OCI-LY3 (cell line): ENCODE results near the gene MARF1.
A peak's percentile ranks its signal among the peaks of the same experiment; 100 is the strongest.
"Not testable (repeated sequence)": the region's sequence is repeated elsewhere in the genome, so short reads cannot be mapped to it uniquely, and the experiment has no call there.

Source experiments
- H2AFZ ChIP-seq: fragments of 200-600, 300-600 bp; shearing (Covaris generic); 2 replicates; pipeline ENCODE4 v1.6.0; 2014; ENCODE audit warnings: antibody characterized with exemption, low read depth, low read length
- H3K27ac ChIP-seq: fragments of 200-600, 300-600 bp; sonication (generic); 2 replicates; pipeline ENCODE4 v1.5.1; 2014; ENCODE audit warnings: mild to moderate bottlenecking, low read length, moderate library complexity, mixed read lengths
- H3K27me3 ChIP-seq: fragments of 200-600, 300-600 bp; sonication (generic); 2 replicates; pipeline ENCODE4 v1.6.1; 2014; ENCODE audit warnings: low read depth, low read length, mixed read lengths
- H3K36me3 ChIP-seq: fragments of 200-600, 300-600 bp; sonication (generic); replicated peaks from 2 replicates; pipeline ENCODE3; 2014; ENCODE audit warnings: low read depth, low read length, mixed read lengths
- H3K4me1 ChIP-seq: fragments of 300-600, 200-600 bp; sonication (generic); 2 replicates; pipeline ENCODE4 v1.6.1; 2014; ENCODE audit warnings: low read length, mixed read lengths
- H3K4me2 ChIP-seq: fragments of 200-600, 300-600 bp; sonication (generic); 2 replicates; pipeline ENCODE4 v1.6.1; 2014; ENCODE audit warnings: low read length, mixed read lengths
- H3K4me3 ChIP-seq: fragments of 300-600, 200-600 bp; sonication (generic); 2 replicates; pipeline ENCODE4 v1.5.1; 2014; ENCODE audit warnings: antibody characterized with exemption, mild to moderate bottlenecking, low read length, moderate library complexity
- H3K79me2 ChIP-seq: fragments of 300-600, 200-600 bp; shearing (Covaris generic); 2 replicates; pipeline ENCODE4 v1.6.1; 2014; ENCODE audit warnings: mild to moderate bottlenecking, low read length, mixed read lengths
- H3K9ac ChIP-seq: fragments of 300-600, 200-600 bp; shearing (Covaris generic); 2 replicates; pipeline ENCODE4 v1.6.0; 2014; ENCODE audit warnings: mild to moderate bottlenecking, low read length, moderate library complexity
- H3K9me3 ChIP-seq: fragments of 200-600, 300-600 bp; shearing (Covaris generic); 2 replicates; pipeline ENCODE4 v1.6.1; 2014; ENCODE audit warnings: low read length, mixed read lengths; ENCODE audit not compliant: insufficient read depth
- H4K20me1 ChIP-seq: fragments of 200-600, 300-600 bp; sonication (generic); 2 replicates; pipeline ENCODE4 v1.6.1; 2016; ENCODE audit warnings: low read length, mixed read lengths; ENCODE audit not compliant: insufficient read depth
- EZH2phosphoT487 ChIP-seq: fragments of 200-600 bp; shearing (Covaris generic); IDR thresholded peaks from 2 replicates; pipeline ENCODE4 v1.6.1; 2018; ENCODE audit warnings: antibody characterized with exemption, mixed run types, low read depth
- TF ChIP-seq, protein P1 (sequence below): fragments of 200-600, 300-600 bp; sonication (generic); IDR thresholded peaks from 2 replicates; pipeline ENCODE4 v1.5.1; 2014; ENCODE audit warnings: antibody characterized with exemption, low read length, low read depth

The MARF1 gene

DNA sequence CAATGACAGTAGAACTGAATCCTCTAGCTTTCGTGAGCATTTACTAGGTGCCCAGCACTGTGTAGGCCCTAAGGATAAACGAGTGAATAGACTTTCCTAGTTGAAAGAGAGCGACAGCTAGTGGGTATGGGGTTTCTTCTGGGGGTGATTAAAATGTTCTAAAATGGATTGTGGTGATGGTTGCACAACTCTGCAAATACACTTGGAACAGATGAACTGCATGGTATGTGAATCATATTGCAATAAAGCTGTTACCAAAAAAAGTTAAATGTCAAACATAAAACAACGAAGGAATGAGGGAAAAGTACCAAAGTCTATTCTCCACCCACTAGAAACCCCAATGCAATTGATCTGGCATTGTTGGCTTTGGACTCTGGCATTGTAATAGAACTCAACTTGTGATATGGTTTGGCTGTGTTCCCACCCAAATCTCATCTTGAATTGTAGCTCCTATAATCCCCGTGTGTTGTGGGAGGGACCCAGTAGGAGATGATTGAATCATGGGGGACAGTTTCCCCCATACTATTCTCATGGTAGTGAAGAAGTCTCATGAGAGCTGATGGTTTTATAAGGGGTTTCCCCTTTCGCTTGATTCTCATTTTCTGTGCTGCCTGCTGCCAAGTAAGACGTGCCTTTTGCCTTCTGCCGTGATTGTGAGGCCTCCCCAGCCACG lies 70.5 kb downstream of the MARF1 start:
- H3K79me2 ChIP-seq, result no peaks in the 10 kb centered on the region
- H3K27me3 ChIP-seq, result no peaks in the 10 kb centered on the region
- H3K36me3 ChIP-seq, result peaks cover 15% of the 10 kb centered on the region
- TF ChIP-seq EZH2phosphoT487, result no peak
- TF ChIP-seq, protein P1, sequence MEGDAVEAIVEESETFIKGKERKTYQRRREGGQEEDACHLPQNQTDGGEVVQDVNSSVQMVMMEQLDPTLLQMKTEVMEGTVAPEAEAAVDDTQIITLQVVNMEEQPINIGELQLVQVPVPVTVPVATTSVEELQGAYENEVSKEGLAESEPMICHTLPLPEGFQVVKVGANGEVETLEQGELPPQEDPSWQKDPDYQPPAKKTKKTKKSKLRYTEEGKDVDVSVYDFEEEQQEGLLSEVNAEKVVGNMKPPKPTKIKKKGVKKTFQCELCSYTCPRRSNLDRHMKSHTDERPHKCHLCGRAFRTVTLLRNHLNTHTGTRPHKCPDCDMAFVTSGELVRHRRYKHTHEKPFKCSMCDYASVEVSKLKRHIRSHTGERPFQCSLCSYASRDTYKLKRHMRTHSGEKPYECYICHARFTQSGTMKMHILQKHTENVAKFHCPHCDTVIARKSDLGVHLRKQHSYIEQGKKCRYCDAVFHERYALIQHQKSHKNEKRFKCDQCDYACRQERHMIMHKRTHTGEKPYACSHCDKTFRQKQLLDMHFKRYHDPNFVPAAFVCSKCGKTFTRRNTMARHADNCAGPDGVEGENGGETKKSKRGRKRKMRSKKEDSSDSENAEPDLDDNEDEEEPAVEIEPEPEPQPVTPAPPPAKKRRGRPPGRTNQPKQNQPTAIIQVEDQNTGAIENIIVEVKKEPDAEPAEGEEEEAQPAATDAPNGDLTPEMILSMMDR, result no peak
- H3K4me2 ChIP-seq, result peak overlapping the region; percentile 50
- peak overlapping the region; percentile 36; the same call in 1 of the 2 replicates for H3K27ac ChIP-seq
- no peak overlapping the region for H3K9ac ChIP-seq
- peaks cover 19% of the 10 kb centered on the region; the same call in 1 of the 2 replicates for H3K9me3 ChIP-seq
- peak overlapping the region; percentile 28; the same call in 1 of the 2 replicates for H3K4me3 ChIP-seq
- H3K4me1 ChIP-seq, result peaks cover 13% of the 10 kb centered on the region
- H4K20me1 ChIP-seq, result no peaks in the 10 kb centered on the region
- 0 out of 2 replicates have a peak overlapping the region, but pooled peaks have one; percentile 25 for H2AFZ ChIP-seq

GRCh38 chr16:15571557-15571956 lies 71.4 kb downstream of the MARF1 start:
- Histone ChIP-seq H3K36me3 (peaks cover 15% of the 10 kb centered on the region), H3K4me2 (no peak overlapping the region), H4K20me1 (no peaks in the 10 kb centered on the region), H3K9ac (no peak overlapping the region), H3K4me3 (no peak overlapping the region), H3K27me3 (no peaks in the 10 kb centered on the region), H3K4me1 (peaks cover 13% of the 10 kb centered on the region), H3K27ac (no peak overlapping the region), H2AFZ (no peak overlapping the region), H3K9me3 (peaks cover 19% of the 10 kb centered on the region; the same call in 1 of the 2 replicates), H3K79me2 (no peaks in the 10 kb centered on the region)
- TF ChIP-seq, protein P1, result no peak
- TF ChIP-seq EZH2phosphoT487, result no peak

GRCh38 chr16:15570666-15571065 lies 72.3 kb downstream of the MARF1 start:
- H3K4me2 ChIP-seq, H2AFZ ChIP-seq: not testable (repeated sequence)
- H3K4me1 ChIP-seq, result peaks cover 13% of the 10 kb centered on the region

DNA sequence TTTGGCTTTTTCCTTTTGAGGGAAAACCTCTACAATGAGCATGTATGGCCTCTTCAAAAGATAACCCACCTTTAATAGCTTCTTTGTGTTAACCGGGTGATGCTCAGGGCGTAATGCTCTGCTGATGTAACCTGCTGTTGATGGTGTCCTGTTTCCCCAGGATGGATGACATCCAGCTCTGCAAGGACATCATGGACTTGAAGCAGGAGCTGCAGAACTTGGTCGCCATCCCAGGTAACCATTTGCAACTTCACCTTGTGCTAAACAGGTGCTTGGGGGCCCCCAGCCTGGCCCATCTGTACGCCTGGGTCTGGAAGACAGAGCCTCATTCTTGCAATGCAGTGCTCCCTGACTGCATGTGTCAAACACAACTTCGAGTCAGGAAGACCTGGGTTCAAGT lies 75.1 kb downstream of the MARF1 start:
- Histone ChIP-seq H3K9me3 (peaks cover 10% of the 10 kb centered on the region; the same call in 1 of the 2 replicates), H3K4me2 (no peak overlapping the region), H3K27ac (no peak overlapping the region), H3K36me3 (peaks cover 9% of the 10 kb centered on the region), H2AFZ (no peak overlapping the region), H4K20me1 (no peaks in the 10 kb centered on the region), H3K9ac (no peak overlapping the region), H3K4me3 (no peak overlapping the region), H3K27me3 (no peaks in the 10 kb centered on the region), H3K4me1 (peaks cover 17% of the 10 kb centered on the region), H3K79me2 (no peaks in the 10 kb centered on the region)
- TF ChIP-seq, protein P1, result no peak
- TF ChIP-seq EZH2phosphoT487, result no peak

More at GRCh38 chr16:15570666-15571065, 72.3 kb downstream of the MARF1 start:
- not testable (repeated sequence) for H3K4me3 ChIP-seq, H3K9ac ChIP-seq, H3K79me2 ChIP-seq, H4K20me1 ChIP-seq, H3K27me3 ChIP-seq, H3K27ac ChIP-seq
- peaks cover 15% of the 10 kb centered on the region for H3K36me3 ChIP-seq
- H3K9me3 ChIP-seq, result peaks cover 19% of the 10 kb centered on the region; the same call in 1 of the 2 replicates
